ENCODE measurements around the gene GPR35. TPM values are rescaled to one million over a fixed set of nuclear protein-coding genes. Genes with fewer than 3 reads are reported as not detected.

The GPR35 gene
- total RNA-seq, 1 experiment from 2014 or later = 4.2 TPM

DNA sequence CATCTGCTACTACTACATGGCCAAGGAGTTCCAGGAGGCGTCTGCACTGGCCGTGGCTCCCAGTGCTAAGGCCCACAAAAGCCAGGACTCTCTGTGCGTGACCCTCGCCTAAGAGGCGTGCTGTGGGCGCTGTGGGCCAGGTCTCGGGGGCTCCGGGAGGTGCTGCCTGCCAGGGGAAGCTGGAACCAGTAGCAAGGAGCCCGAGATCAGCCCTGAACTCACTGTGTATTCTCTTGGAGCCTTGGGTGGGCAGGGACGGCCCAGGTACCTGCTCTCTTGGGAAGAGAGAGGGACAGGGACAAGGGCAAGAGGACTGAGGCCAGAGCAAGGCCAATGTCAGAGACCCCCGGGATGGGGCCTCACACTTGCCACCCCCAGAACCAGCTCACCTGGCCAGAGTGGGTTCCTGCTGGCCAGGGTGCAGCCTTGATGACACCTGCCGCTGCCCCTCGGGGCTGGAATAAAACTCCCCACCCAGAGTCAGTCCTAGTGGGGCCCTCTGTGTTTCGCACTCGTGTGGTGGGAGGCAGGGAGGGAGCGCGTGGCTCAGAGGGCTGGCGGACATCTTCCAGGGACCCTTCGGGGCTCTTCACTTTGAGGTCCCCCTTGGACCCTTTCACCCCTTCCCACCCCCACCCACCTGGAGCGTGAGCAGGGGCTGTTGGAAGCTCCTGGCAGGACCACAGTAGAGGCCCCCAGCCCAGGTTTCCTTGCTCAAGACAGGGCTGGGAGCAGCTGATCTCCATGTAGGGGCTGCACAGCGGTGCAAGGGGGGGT, 5.7 kb downstream of the GPR35 start:
- POLR2A ChIA-PET = no interaction called here

More for the DNA sequence above, 5.7 kb downstream of the GPR35 start:
- ATAC-seq (no peak), DNase-seq (ENCODE audit: low read depth, low spot score) (no peak)
- Histone ChIP-seq H3K4me2 (ENCODE audit: low read length) (no peak overlapping the region), H3K9me3 (ENCODE audit: control insufficient read depth in 1 of 2, insufficient read depth in 1 of 2, low read depth in 1 of 2, low read length in 2 of 2) (peaks cover 5 to 6% of the 10 kb centered on the region in 2 experiments; a peak in 2 of 4 replicates), H2AFZ (ENCODE audit: low read depth, low read length, poor library complexity, severe bottlenecking) (no peak overlapping the region), H3K4me3 (replicated peaks in 1 of 2; ENCODE audit: low read depth in 1 of 2, low read length in 2 of 2) (no peak overlapping the region), H3K27me3 (ENCODE audit: insufficient read depth, low read length) (no peaks in the 10 kb centered on the region), H3K79me2 (ENCODE audit: insufficient read depth, low read length) (no peaks in the 10 kb centered on the region), H3K36me3 (ENCODE audit: control insufficient read depth in 1 of 2, insufficient read depth in 2 of 2, low read length in 2 of 2) (no peaks in the 10 kb centered on the region), H3K4me1 (ENCODE audit: control insufficient read depth in 1 of 2, insufficient read depth in 2 of 2, low read length in 2 of 2) (no peaks in the 10 kb centered on the region), H3K9me2 (ENCODE audit: insufficient read depth) (no peaks in the 10 kb centered on the region), H3K27ac (ENCODE audit: low read depth, low read length) (no peak overlapping the region), H3K9ac (ENCODE audit: low read length) (no peak overlapping the region), H4K20me1 (ENCODE audit: insufficient read depth) (no peaks in the 10 kb centered on the region)
- CTCF ChIA-PET = no interaction called here
- intact Hi-C loops (cut with micrococcal nuclease) = no loop called here
- TF ChIP-seq, protein P1, sequence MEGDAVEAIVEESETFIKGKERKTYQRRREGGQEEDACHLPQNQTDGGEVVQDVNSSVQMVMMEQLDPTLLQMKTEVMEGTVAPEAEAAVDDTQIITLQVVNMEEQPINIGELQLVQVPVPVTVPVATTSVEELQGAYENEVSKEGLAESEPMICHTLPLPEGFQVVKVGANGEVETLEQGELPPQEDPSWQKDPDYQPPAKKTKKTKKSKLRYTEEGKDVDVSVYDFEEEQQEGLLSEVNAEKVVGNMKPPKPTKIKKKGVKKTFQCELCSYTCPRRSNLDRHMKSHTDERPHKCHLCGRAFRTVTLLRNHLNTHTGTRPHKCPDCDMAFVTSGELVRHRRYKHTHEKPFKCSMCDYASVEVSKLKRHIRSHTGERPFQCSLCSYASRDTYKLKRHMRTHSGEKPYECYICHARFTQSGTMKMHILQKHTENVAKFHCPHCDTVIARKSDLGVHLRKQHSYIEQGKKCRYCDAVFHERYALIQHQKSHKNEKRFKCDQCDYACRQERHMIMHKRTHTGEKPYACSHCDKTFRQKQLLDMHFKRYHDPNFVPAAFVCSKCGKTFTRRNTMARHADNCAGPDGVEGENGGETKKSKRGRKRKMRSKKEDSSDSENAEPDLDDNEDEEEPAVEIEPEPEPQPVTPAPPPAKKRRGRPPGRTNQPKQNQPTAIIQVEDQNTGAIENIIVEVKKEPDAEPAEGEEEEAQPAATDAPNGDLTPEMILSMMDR (IDR thresholded peaks at IDR 0.05 in 2 of 3, conservative IDR thresholded peaks at IDR 0.05 in 1 of 3; ENCODE audit: borderline replicate concordance in 1 of 3, insufficient read depth in 1 of 3, low read depth in 2 of 3, low read length in 2 of 3) = no peak
- TF ChIP-seq ELF1 (IDR thresholded peaks at IDR 0.05; ENCODE audit: borderline replicate concordance, low read depth) (no peak), MAX (IDR thresholded peaks at IDR 0.05) (no peak), CBX3 (IDR thresholded peaks at IDR 0.05; ENCODE audit: low read depth) (no peak), EGR1 (IDR thresholded peaks at IDR 0.05; ENCODE audit: low read depth) (no peak), YY1 (IDR thresholded peaks at IDR 0.05; ENCODE audit: extremely low read depth, insufficient replicate concordance, low read depth, low read length) (no peak), POLR2A (IDR thresholded peaks at IDR 0.05; ENCODE audit: borderline replicate concordance, extremely low read depth, insufficient read depth, insufficient read length) (no peak), ZFX (IDR thresholded peaks at IDR 0.05) (no peak)
- no TSS peak for BruUV-seq (replicated peaks)
- RAD21 ChIA-PET (ENCODE audit: low non-redundant PET in 1 of 2, low total read pairs in 2 of 2, uncharacterized antibody in 2 of 2, unreplicated experiment in 2 of 2) = no interaction called here

All from HCT116 (cell line).